Gastrocnemius medialis (tissue), 4 donors: Measurements from ENCODE around the gene AMMECR1.

Experiments
- POLR2A ChIP-seq, 2 donors: fragments of 450-650 bp; IDR thresholded peaks; one replicate each; pipeline ENCODE4 v1.6.1; 2017; ENCODE audit warnings: antibody characterized with exemption in 2 of 2, mild to moderate bottlenecking in 2 of 2, moderate library complexity in 2 of 2
- TF ChIP-seq, protein P1 (sequence below), 5 experiments: fragments of 450-650 bp in 3 of 5; fragments of 200-600 bp in 2 of 5; sonication (generic) in 2 of 5; IDR thresholded peaks in 4 of 5; conservative IDR thresholded peaks in 1 of 5; 1 replicate in 4 of 5; 2 replicates in 1 of 5; pipeline ENCODE4 v1.5.1; 2016 to 2019; ENCODE audit warnings: antibody characterized with exemption in 5 of 5, mild to moderate bottlenecking in 3 of 5, moderate library complexity in 3 of 5

DNA sequence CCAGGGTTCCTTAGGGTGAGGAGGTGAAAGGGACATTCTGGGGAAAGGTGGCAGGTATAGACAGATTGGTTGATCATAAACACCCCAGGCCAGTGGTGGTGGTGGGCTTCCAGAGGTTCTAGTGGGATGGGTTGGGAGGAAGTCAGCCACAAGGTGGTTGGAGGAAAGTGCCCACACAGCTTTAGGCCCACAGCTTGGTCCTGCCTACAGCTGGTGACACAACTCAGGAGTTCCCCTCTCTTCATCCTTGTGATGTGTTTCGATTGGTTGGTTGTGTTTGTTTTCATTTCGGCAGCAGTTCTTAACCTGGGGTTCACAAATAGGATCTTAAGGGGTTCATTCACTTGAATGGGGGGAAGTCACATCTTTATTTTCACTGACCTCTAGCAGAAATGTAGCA is 158.0 kb downstream of the AMMECR1 start:
- TF ChIP-seq, protein P1, sequence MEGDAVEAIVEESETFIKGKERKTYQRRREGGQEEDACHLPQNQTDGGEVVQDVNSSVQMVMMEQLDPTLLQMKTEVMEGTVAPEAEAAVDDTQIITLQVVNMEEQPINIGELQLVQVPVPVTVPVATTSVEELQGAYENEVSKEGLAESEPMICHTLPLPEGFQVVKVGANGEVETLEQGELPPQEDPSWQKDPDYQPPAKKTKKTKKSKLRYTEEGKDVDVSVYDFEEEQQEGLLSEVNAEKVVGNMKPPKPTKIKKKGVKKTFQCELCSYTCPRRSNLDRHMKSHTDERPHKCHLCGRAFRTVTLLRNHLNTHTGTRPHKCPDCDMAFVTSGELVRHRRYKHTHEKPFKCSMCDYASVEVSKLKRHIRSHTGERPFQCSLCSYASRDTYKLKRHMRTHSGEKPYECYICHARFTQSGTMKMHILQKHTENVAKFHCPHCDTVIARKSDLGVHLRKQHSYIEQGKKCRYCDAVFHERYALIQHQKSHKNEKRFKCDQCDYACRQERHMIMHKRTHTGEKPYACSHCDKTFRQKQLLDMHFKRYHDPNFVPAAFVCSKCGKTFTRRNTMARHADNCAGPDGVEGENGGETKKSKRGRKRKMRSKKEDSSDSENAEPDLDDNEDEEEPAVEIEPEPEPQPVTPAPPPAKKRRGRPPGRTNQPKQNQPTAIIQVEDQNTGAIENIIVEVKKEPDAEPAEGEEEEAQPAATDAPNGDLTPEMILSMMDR (IDR thresholded peaks at IDR 0.05 in 4 of 5, conservative IDR thresholded peaks at IDR 0.05 in 1 of 5): no peak
- TF ChIP-seq POLR2A (IDR thresholded peaks at IDR 0.05): no peak
